ENCODE results near the gene TMEM51.

TMEM51 gene

GRCh38 chr1:15196807-15197530 lies 43.4 kb downstream of the TMEM51 start:
- DNase-seq (ENCODE audit: low read depth in 3 of 3): no peak

DNA sequence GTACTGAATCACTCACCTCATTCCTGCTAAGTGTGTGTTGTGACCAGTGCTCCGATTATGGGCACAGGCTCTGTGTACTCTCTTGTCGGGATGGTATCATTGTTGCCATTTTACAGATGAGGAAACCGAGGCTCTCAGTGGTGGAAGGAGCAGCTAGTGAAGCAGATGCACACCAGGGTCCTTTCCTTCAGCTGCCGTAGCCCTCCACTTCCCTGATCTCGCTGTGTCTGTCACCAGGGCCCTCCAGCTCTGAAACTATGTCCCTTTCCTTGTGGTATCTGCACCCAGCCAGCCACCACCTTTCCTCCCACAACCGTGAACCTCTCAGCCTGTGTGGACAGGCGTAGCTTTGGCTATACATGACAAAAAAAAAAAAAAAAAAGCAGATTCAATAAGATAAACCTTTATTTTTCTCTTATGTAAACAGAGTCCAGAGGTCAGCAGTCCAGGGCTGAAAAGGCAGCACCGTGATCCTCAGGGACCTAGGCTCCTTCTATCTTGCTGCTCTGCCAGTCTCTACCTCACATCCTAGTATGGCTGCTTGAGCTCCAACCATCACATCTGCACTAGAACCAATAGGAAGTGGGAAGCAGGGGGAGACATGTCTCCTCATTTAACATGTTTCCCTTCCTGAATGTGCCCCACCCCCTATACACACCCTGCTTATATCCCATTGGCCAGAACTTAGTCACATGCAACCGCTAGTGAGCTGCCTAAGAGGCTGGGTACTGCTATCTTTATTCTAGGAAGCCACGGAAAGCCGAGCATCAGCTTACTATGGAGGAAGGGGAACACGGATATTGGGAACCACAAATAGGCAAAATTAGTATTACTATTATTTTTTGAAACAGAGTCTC lies 44.3 kb downstream of the TMEM51 start:
- no peak for DNase-seq (ENCODE audit: low read depth in 3 of 3)

DNA sequence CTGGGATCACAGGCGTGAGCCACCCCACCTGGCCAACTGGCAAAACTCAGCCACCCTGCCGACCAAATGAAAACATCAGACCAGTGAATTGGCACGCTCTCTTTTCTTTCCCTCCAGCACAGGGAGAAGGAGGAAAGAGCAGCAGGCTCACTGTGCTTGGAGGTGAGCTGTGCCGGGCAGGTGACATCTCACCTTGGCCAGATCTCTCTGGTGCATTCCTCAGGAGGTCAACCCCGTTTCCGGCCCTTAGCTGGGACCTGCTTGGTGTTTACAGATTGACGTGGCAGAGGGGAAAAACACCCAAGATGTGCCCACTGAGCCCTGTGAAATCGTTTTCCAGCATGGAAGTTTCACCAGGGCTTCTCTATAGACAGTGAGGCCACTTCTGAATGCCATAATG lies 45.1 kb downstream of the TMEM51 start:
- DNase-seq (ENCODE audit: low read depth in 3 of 3): no peak

DNA sequence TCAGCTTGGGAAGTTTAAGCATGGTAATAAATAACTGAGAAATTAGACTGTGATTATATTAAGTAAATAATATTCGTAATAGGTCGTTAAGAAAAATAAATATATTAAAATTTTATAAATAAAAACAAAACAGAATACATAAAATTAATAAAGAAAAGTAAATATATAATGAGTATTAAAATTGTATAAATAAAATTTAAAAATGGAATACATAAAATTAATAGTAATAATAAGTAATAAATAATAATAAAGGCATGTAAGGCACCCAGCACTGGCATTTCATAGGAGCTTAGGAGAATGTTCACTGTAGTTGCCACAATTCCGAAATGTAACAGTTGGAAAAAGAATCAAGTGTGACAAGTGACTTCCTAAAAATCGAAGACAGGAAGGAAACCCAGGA lies 47.7 kb downstream of the TMEM51 start:
- DNase-seq (ENCODE audit: low read depth in 3 of 3): no peak

DNA sequence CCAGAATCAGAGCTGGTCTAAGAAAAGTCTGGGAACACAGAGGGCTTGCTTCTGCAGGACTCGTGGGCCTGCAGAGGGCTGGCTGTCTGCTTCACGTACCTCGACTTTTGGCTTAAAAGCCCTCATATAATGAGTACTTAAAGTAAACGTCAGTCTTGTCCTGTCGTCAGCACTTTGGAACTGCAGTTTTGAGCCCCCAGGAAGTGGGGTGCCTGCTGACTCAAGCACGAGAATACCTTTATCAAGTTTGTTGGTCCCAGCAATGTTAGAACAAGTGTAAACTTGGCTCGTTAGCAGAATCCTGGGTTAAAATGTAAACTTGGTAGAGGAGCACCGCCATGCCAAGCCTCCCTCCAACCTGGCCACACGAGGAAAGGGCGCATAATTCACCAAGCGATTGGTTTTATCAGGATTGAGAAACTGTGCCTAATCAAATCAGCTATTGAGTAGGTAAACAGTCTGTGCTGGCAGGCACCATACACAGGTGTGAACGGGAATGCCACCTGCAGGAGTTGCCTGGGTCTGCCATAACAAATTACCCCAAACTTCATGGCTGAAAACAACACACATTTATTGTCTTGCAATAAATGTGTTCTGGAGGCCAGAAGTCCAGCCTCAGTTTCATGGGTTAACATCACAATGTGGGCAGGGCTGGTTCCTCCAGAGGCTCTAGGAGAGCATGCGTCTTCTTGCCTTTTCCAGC lies 48.5 kb downstream of the TMEM51 start:
- no peak for DNase-seq (ENCODE audit: low read depth in 3 of 3)

GRCh38 chr1:15204931-15205330 lies 51.4 kb downstream of the TMEM51 start:
- no peak for DNase-seq (ENCODE audit: low read depth in 3 of 3)

- DNase-seq (ENCODE audit: low read depth in 3 of 3): no peak
Measured at GRCh38 chr1:15205586-15206346, 52.2 kb downstream of the TMEM51 start.

DNA sequence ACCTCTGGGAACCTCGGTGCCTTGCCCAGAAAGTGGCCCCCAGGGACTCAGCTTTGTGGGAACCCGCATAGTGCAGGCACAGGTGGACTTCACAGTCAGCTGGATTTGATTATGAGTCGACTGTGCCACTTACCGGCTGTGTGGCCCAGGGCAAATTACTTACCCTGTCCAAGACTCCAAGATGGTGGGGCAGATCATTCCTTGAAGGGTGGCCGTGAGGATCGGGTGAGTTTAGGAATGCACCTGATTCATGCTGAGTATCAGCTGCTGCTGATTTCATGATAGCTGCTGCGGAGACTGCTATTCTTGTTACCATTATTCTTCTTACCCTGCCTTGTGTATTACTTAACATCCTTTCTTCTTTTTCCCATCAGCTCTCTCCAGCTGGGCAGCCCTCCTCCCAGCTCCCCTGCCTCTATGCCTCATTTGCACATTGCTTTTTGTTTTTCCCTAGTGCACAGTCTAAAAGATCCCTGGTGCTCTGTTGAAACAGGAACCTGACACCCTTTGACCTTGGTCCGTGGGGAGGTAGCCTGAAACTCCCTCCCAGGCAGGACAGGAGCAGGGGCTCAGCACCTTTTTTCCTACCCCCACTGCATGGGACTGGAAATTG lies 53.0 kb downstream of the TMEM51 start:
- DNase-seq (ENCODE audit: low read depth in 3 of 3): no peak

DNA sequence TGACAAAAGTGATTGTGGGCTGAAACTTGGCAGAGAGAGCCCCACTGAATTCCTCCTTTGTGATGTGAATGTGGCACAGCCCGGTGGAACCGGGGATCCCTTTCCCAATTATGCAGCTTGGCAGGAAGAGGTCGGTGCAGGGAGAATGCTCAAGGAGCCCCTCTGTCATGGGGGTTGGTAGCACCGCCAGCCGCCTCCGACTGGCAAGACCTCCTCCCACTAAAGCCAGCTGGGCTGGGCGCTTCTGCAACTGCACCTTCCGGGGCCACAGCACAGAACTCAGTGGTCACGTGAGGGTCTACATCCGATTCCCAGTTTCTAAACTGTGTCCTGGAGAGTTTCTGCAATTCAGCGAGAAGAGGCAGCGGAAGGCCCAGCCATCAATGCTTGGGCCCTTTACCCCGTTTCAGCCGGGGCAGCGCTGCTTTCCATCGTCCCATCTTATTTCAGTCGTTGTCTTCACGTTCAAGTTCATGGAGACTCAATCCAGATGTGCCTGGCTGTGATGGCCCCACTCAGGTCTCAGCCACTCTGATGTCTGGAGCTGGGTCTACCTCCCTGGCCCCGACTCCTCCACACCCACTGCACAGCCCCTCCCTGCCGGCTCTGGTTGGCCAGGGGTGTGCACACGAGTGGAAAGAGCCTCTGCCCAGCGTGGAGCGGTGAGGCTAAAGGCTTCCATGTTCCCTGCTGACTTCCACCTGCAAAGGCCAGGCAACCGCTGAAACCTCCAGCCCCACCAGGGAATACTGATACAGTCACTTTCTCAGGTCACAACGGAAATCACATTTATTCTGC lies 53.7 kb downstream of the TMEM51 start:
- DNase-seq (ENCODE audit: low read depth in 3 of 3): no peak

DNA sequence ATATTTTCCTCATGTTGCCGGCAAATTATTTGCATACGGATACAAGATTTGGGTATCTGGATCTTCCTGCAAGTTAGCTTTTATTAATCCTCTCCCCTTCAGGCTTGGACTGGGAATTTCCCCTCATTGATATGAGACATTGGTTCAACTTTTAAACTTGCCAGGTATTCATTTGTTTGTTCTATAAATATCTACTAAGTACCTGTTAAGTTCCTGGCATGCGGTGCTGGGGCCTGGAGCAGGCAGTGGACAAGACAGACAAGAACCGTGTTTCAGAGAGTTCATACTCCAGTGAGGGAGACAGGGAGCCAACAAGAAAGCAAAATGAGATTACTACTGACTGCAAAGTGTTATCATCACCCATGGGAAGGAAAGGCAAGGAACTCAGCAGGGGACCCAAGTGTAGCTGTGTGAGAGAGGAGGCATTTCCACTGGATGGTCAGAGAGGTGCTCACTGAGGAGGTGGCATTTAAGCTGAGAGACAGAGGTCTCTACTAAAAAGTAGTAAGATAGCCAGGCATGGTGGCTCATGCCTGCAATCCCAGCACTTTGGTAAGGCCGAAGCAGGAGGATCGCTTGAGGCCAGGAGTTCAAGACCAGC lies 54.4 kb downstream of the TMEM51 start:
- DNase-seq (ENCODE audit: low read depth in 3 of 3): no peak

GRCh38 chr1:15210651-15211375 lies 57.3 kb downstream of the TMEM51 start:
- DNase-seq (ENCODE audit: low read depth in 3 of 3): no peak

GRCh38 chr1:15211424-15211823 lies 57.9 kb downstream of the TMEM51 start:
- no peak for DNase-seq (ENCODE audit: low read depth in 3 of 3)

GRCh38 chr1:15212216-15212953 lies 58.8 kb downstream of the TMEM51 start:
- no peak for DNase-seq (ENCODE audit: low read depth in 3 of 3)

- no peak for DNase-seq (ENCODE audit: low read depth in 3 of 3)
Measured at GRCh38 chr1:15212954-15213291, 59.4 kb downstream of the TMEM51 start.

GRCh38 chr1:15213341-15213821 lies 59.8 kb downstream of the TMEM51 start:
- no peak for DNase-seq (ENCODE audit: low read depth in 3 of 3)

- DNase-seq (ENCODE audit: low read depth in 3 of 3): no peak
Measured at GRCh38 chr1:15214527-15214926, 61.0 kb downstream of the TMEM51 start.

- DNase-seq (ENCODE audit: low read depth in 3 of 3): no peak
Measured at GRCh38 chr1:15215116-15215515, 61.6 kb downstream of the TMEM51 start.

DNA sequence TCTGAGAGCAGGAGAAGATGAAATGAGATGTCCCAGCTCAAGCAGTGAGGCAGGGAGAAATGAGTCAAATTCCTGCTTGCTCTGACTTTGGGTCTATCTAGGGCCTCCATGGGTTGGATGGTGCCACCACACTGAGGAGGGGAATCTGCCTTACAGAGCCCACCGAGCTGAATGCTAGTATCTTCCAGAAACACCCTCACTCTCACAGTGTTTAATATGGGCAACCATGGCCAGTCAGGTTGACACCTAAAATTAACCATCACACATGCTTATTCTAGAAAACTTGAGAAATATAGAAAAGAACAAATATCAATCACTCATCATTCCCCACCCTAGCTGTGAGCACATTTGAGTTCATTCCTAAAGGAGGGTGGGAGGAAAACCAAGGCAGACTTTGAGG lies 64.1 kb downstream of the TMEM51 start:
- DNase-seq (ENCODE audit: low read depth in 3 of 3): no peak
